Endothelial cell of umbilical vein (primary cell): ENCODE measurements around the gene DEXI.

Experiments used
- EZH2 ChIP-seq: IDR thresholded peaks from 2 replicates; pipeline ENCODE4 v1.6.1; 2012; ENCODE audit warnings: borderline replicate concordance, low read depth, mild to moderate bottlenecking, moderate library complexity, low read length, inconsistent platforms; ENCODE audit not compliant: severe bottlenecking
- FOS ChIP-seq: IDR thresholded peaks from 2 replicates; pipeline ENCODE4 v1.6.1; 2011; ENCODE audit warnings: mild to moderate bottlenecking, low read length, moderate library complexity, borderline replicate concordance; ENCODE audit not compliant: insufficient read depth
- POLR2A ChIP-seq: IDR thresholded peaks from 2 replicates; pipeline ENCODE4 v1.6.1; 2012; ENCODE audit warnings: low read depth, mild to moderate bottlenecking, control low read depth, low read length
- POLR2AphosphoS5 ChIP-seq: IDR thresholded peaks from 2 replicates; pipeline ENCODE4 v1.6.1; 2012; ENCODE audit warnings: low read depth, mild to moderate bottlenecking, control low read depth, low read length, moderate library complexity; ENCODE audit not compliant: insufficient read depth
- TF ChIP-seq, protein P1 (sequence below), 2 donors: IDR thresholded peaks; 1 replicate in 1 of 2; 2 replicates in 1 of 2; pipeline ENCODE4 v1.5.1; 2011; ENCODE audit warnings: low read length in 2 of 2, mild to moderate bottlenecking in 2 of 2, moderate library complexity in 2 of 2, control low read depth in 1 of 2, inconsistent platforms in 1 of 2, low read depth in 1 of 2; ENCODE audit not compliant: insufficient read depth in 1 of 2; ENCODE audit errors: extremely low read depth in 1 of 2

DNA sequence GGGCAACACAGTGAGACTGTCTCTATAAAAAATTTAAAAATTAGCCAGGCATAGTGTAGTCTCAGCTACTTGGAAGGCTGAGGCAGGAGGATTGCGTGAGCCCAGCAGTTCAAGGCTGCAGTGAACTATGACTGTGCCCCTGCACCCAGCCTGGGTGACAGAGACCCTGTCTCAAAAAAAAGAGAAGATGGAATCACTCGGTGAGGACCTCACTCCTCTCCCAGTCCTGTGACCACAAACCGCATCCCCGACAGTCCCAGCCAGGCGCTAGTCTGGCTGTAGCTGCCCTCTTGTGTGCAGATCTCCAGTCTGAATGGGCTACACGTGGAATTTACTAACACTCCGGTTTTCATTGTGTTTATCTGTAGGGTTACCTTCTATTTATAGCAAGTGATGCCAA is 11.1 kb downstream of the DEXI start:
- TF ChIP-seq, protein P1, sequence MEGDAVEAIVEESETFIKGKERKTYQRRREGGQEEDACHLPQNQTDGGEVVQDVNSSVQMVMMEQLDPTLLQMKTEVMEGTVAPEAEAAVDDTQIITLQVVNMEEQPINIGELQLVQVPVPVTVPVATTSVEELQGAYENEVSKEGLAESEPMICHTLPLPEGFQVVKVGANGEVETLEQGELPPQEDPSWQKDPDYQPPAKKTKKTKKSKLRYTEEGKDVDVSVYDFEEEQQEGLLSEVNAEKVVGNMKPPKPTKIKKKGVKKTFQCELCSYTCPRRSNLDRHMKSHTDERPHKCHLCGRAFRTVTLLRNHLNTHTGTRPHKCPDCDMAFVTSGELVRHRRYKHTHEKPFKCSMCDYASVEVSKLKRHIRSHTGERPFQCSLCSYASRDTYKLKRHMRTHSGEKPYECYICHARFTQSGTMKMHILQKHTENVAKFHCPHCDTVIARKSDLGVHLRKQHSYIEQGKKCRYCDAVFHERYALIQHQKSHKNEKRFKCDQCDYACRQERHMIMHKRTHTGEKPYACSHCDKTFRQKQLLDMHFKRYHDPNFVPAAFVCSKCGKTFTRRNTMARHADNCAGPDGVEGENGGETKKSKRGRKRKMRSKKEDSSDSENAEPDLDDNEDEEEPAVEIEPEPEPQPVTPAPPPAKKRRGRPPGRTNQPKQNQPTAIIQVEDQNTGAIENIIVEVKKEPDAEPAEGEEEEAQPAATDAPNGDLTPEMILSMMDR (IDR thresholded peaks at IDR 0.05; ENCODE audit: extremely low read depth in 1 of 2, insufficient read depth in 1 of 2, low read depth in 1 of 2, low read length in 2 of 2): no peak
- TF ChIP-seq POLR2AphosphoS5 (no peak), POLR2A (no peak), EZH2 (no peak), FOS (no peak)
